IPS-15b (cell line): ENCODE measurements around the gene ELAVL1.
A peak's percentile ranks its signal among the peaks of the same experiment; 100 is the strongest.

ENCODE experiments used
- H3K27me3 ChIP-seq: one replicate; pipeline ENCODE4 v1.6.1; 2013; ENCODE audit warnings: low read length; ENCODE audit not compliant: control insufficient read depth, insufficient read depth
- H3K36me3 ChIP-seq: one replicate; pipeline ENCODE4 v1.6.1; 2013; ENCODE audit warnings: low read length; ENCODE audit not compliant: control insufficient read depth, insufficient read depth
- H3K4me1 ChIP-seq: one replicate; pipeline ENCODE4 v1.6.1; 2013; ENCODE audit warnings: mild to moderate bottlenecking, low read length; ENCODE audit not compliant: control insufficient read depth, insufficient read depth
- H3K4me3 ChIP-seq: one replicate; pipeline ENCODE4 v1.5.1; 2013; ENCODE audit warnings: low read depth, low read length
- H3K9ac ChIP-seq: one replicate; pipeline ENCODE4 v1.6.1; 2013; ENCODE audit warnings: low read depth, mild to moderate bottlenecking, low read length
- H3K9me3 ChIP-seq: one replicate; pipeline ENCODE4 v1.6.1; 2013; ENCODE audit warnings: mild to moderate bottlenecking, low read length; ENCODE audit not compliant: control insufficient read depth, insufficient read depth

The ELAVL1 gene

DNA sequence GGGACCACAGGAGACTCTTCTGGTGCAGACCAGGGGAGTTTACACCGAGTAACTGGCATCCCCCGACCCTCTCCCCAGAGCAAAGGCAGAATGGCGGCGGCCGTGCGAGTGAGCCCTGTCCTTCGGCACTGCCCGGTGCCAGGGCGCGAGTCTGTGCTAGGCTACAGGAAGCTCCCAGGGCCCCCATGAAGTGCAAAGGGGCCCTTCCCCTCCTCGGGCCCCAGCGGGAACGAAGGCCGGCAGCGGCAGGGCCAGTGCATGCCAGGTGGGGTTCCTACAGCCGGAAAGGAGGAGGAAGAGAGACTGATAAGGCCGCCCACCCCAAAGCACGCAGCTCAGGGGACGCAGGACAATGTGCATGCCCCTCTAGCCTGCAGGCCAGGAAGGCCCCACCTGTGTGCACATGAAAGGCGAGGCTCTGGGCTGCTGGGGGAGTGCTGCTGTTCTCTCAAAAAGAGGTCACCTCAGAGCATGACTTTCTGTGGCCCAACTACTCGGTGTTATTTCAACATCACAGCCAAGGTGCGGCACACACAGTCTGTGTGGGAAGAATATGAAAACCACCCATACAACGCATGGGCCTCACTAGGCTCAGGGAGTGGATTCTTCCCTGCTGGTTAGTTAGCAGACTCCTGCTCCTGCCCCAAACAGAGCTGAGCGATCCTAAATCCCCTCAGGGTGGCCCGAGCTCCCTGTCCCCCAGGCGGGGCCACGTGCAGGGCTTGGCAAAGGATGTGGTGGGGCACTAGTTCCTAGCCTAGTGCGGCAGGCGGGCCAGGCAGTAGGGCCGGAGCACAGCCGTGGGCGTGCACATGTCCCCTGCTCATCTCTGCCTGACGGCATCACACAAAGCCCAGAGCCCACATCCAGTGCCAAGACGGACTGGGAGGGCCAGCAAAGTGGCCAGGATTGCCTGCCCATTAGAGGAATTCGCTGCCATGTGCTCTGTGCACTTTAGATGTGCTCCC is 33.6 kb downstream of the ELAVL1 start:
- Histone ChIP-seq H3K9me3 (no peaks in the 10 kb centered on the region), H3K9ac (no peak overlapping the region), H3K36me3 (peaks cover 57% of the 10 kb centered on the region), H3K4me1 (peaks cover 7% of the 10 kb centered on the region), H3K4me3 (no peak overlapping the region), H3K27me3 (no peaks in the 10 kb centered on the region)

- H3K4me3 ChIP-seq, result no peak overlapping the region
- peaks cover 62% of the 10 kb centered on the region for H3K36me3 ChIP-seq
- no peak overlapping the region for H3K9ac ChIP-seq
- peaks cover 7% of the 10 kb centered on the region for H3K4me1 ChIP-seq
- H3K9me3 ChIP-seq, result no peaks in the 10 kb centered on the region
- H3K27me3 ChIP-seq, result no peaks in the 10 kb centered on the region
These were observed 34.6 kb downstream of the ELAVL1 start for GRCh38 chr19:7970716-7971448.

- Histone ChIP-seq H3K4me1 (peaks cover 7% of the 10 kb centered on the region), H3K36me3 (peaks cover 66% of the 10 kb centered on the region), H3K4me3 (no peak overlapping the region), H3K9ac (peak overlapping the region; percentile 8), H3K9me3 (no peaks in the 10 kb centered on the region), H3K27me3 (no peaks in the 10 kb centered on the region)
These were observed 35.9 kb downstream of the ELAVL1 start for GRCh38 chr19:7969555-7969939.

GRCh38 chr19:7968796-7969554 is 36.5 kb downstream of the ELAVL1 start:
- Histone ChIP-seq H3K9ac (peak overlapping the region; percentile 8), H3K4me1 (peaks cover 7% of the 10 kb centered on the region), H3K27me3 (no peaks in the 10 kb centered on the region), H3K4me3 (no peak overlapping the region), H3K36me3 (peaks cover 65% of the 10 kb centered on the region), H3K9me3 (no peaks in the 10 kb centered on the region)

DNA sequence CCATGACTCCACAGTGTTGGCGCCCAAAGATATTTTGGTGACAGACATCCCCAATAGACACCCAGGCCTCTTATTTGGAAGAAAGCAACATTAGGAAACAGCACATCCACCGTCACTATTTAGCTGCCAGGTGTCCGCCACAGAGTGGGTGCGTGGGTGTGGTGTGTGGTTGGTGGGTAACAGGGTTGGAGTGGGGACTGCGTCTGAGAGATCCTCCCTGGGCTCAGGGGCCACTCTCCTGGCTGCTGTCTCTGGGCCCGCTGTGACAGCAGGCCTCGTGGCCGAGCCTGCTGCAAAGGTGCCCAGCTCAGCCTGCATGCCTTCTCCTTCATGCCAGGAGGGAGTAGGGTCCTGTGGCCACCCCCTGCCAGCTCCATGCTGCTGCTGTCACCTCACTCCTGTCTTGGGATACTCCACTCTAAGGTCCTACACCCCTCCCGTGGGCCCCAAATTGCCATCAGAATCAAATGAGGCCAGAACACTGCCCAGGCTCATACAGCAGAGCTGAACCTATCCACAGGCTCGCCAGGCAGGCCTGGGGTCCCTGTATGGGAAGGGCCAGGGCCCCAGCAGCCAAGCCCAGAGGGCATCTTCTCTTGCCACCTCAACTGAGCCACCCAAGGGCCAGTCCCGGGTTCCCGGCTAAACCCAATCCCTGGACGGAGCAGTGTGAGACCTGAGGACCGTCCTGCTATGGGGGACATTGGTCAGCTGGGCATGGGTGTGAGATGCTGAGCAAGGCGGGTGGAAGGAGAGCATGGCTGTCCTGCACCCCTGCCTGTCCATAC is 37.2 kb downstream of the ELAVL1 start:
- Histone ChIP-seq H3K4me1 (peaks cover 7% of the 10 kb centered on the region), H3K9me3 (no peaks in the 10 kb centered on the region), H3K9ac (peak overlapping the region; percentile 47), H3K4me3 (no peak overlapping the region), H3K27me3 (no peaks in the 10 kb centered on the region), H3K36me3 (peaks cover 67% of the 10 kb centered on the region)

GRCh38 chr19:7965921-7966665 is 39.3 kb downstream of the ELAVL1 start:
- Histone ChIP-seq H3K4me3 (no peak overlapping the region), H3K4me1 (peaks cover 7% of the 10 kb centered on the region), H3K36me3 (peaks cover 64% of the 10 kb centered on the region), H3K9ac (no peak overlapping the region), H3K9me3 (no peaks in the 10 kb centered on the region), H3K27me3 (no peaks in the 10 kb centered on the region)

DNA sequence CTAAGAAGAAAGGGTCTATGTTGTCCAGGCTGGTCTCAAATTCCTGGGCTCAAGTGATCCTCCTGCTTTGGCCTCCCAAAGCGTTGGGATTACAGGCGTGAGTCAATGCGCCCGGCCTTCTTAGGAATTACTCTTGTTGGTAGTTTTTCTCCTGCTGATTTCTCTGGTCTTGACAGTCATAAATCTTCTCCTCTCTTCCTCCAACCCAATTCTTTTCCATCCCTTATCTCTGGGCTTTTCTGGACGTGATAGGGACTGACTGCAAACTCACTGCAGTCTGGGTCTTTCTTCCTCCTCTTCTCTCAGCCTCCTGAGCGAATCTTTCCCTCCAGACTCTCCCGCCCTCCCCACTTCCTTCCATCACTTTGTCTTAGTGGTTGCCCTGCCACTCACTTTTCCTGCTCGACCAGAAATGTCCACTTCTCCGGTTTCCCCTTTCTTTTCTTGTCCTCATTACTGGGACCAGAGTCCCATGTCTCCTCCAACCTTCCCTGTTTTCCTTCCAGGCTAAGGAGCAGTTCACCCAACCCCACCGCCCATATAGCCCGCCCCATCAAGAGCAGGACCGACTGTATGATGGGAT is 40.1 kb downstream of the ELAVL1 start:
- Histone ChIP-seq H3K4me1 (peaks cover 7% of the 10 kb centered on the region), H3K27me3 (no peaks in the 10 kb centered on the region), H3K36me3 (peaks cover 62% of the 10 kb centered on the region), H3K9me3 (no peaks in the 10 kb centered on the region), H3K4me3 (no peak overlapping the region), H3K9ac (no peak overlapping the region)

DNA sequence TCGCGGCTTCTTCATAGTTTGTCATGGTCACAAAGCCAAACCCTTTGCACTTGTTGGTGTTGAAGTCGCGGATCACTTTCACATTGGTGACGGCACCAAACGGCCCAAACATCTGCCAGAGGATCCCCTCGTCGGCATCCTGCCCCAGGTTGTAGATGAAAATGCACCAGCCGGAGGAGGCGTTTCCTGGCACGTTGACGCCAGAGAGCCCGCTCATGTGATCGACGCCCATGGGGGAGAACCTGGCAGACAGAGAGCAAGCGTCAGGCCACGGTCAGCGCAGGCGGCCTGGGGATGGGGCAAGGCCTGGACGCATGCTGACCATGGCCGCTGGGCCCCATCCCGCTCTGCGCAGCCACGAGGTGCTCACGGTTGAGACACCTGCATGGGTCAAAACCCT is 41.9 kb downstream of the ELAVL1 start:
- Histone ChIP-seq H3K4me3 (no peak overlapping the region), H3K9ac (no peak overlapping the region), H3K27me3 (no peaks in the 10 kb centered on the region), H3K9me3 (no peaks in the 10 kb centered on the region), H3K4me1 (no peaks in the 10 kb centered on the region), H3K36me3 (peaks cover 51% of the 10 kb centered on the region)

DNA sequence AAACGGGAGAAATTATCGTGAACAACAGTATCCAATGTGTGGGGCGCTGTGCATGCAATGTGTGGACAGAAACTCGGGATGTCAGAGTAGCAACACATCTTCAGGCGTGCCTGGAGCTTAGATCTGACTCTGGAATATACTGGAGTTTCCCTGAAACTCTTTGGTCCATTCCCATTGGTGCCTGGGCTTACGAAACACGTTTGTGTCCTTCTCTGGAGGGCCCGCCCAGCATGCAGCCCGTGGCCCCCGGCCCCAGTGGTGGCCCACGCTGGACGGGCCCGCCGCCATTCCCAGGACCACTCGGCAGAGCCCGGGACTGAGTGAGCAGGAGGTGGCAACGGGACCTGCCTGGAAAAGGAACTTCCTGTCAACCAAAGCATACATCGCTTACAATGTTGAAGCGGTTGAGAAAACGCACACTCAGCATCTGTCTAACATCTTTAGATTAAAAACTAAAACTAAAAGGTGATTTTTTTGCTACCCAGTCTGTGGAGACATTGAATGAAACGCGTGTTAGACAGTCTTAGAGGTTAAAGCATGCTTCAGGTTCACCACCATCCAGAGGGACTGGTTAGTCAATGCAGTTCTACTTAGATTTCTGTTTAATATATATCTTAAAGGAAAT is 42.7 kb downstream of the ELAVL1 start:
- Histone ChIP-seq H3K9ac (no peak overlapping the region), H3K9me3 (no peaks in the 10 kb centered on the region), H3K27me3 (no peaks in the 10 kb centered on the region), H3K4me3 (no peak overlapping the region), H3K36me3 (peaks cover 46% of the 10 kb centered on the region), H3K4me1 (no peaks in the 10 kb centered on the region)
